Right lung (tissue), 10 donors: ENCODE data around the gene HEG1. TPM values are rescaled to one million over a fixed set of nuclear protein-coding genes. Genes with fewer than 3 reads are reported as not detected.
A peak's percentile ranks its signal among the peaks of the same experiment; 100 is the strongest.
"Not testable (repeated sequence)": the region's sequence is repeated elsewhere in the genome, so short reads cannot be mapped to it uniquely, and the experiment has no call there.

Source experiments
- DNase-seq, 2 donors: peaks; one replicate each; pipeline ENCODE4 v3.0.0-alpha.2; 2013
- long read RNA-seq, 8 donors: transcript quantifications; one replicate each; lab custom pipeline, GENCODE V29; 2026
- polyA plus RNA-seq, 5 donors: library from polyadenylated mRNA; unstranded; fragments of 120-200 nt; gene quantifications; one replicate each; pipeline versions ENCODE4 v1.2.1 to v1.2.3, GENCODE V29; 2013; ENCODE audit warnings: inconsistent platforms in 1 of 5, low replicate concordance in 1 of 5; ENCODE audit not compliant: insufficient read length in 5 of 5, insufficient read depth in 1 of 5

Gene HEG1
- polyA plus RNA-seq, result 10 to 100 TPM; 37.9 to 56.3 (median 48.4) TPM
- long read RNA-seq, donor 1, partial matches to known transcripts, result 6 of 6 reads
- long read RNA-seq, donor 1, other reads (novel, unspliced or antisense), result 0 of 6 reads
- long read RNA-seq, donor 2, full-length matches to known transcripts, result 2 of 2 reads
- long read RNA-seq, donor 2, partial matches to known transcripts, result 0 of 2 reads
- long read RNA-seq, donor 2, other reads (novel, unspliced or antisense), result 0 of 2 reads
- long read RNA-seq, donor 3, partial matches to known transcripts, result 0 of 1 reads
- long read RNA-seq, donor 3, other reads (novel, unspliced or antisense), result 0 of 1 reads
- long read RNA-seq, donor 4, partial matches to known transcripts, result 6 of 6 reads
- long read RNA-seq, donor 4, other reads (novel, unspliced or antisense), result 0 of 6 reads
- long read RNA-seq, donor 5, partial matches to known transcripts, result 20 of 21 reads
- long read RNA-seq, donor 5, other reads (novel, unspliced or antisense), result 0 of 21 reads
- long read RNA-seq, donor 6, partial matches to known transcripts, result 5 of 7 reads
- long read RNA-seq, donor 6, other reads (novel, unspliced or antisense), result 0 of 7 reads
- long read RNA-seq, donor 7, partial matches to known transcripts, result 0 of 1 reads
- long read RNA-seq, donor 7, other reads (novel, unspliced or antisense), result 0 of 1 reads
- long read RNA-seq, donor 8, result 0 reads

- peak; percentile 83 to 85 for DNase-seq
Observed at GRCh38 chr3:125055913-125056745, at the start of gene HEG1. Gene HEG1, minus strand, starts transcription at chr3:125055997. Its CDS starts 107 bp downstream, at chr3:125055890.

- no peak for DNase-seq
Observed at GRCh38 chr3:125105116-125105515, 49.3 kb upstream of the HEG1 start.

- no peak for DNase-seq
Observed at GRCh38 chr3:125104639-125105038, 48.8 kb upstream of the HEG1 start.

GRCh38 chr3:125103406-125103805 lies 47.6 kb upstream of the HEG1 start:
- DNase-seq, result no peak

- DNase-seq, result no peak
Observed at GRCh38 chr3:125102470-125102869, 46.7 kb upstream of the HEG1 start.

- DNase-seq, result no peak
Observed at GRCh38 chr3:125098611-125099291, 43.0 kb upstream of the HEG1 start.

- no peak for DNase-seq
Observed at GRCh38 chr3:125090649-125091048, 34.9 kb upstream of the HEG1 start.

GRCh38 chr3:125087768-125088391 lies 32.1 kb upstream of the HEG1 start:
- no peak for DNase-seq

- no peak for DNase-seq
Observed at GRCh38 chr3:125085166-125085565, 29.4 kb upstream of the HEG1 start.

- no peak for DNase-seq
Observed at GRCh38 chr3:125083776-125084175, 28.0 kb upstream of the HEG1 start.

GRCh38 chr3:125082339-125082738 lies 26.5 kb upstream of the HEG1 start:
- not testable (repeated sequence) for DNase-seq

- no peak for DNase-seq
Observed at GRCh38 chr3:125080077-125080476, 24.3 kb upstream of the HEG1 start.

GRCh38 chr3:125079675-125080045 lies 23.9 kb upstream of the HEG1 start:
- DNase-seq, result no peak

- no peak for DNase-seq
Observed at GRCh38 chr3:125078951-125079674, 23.3 kb upstream of the HEG1 start.

GRCh38 chr3:125077864-125078263 lies 22.1 kb upstream of the HEG1 start:
- DNase-seq, result no peak

- DNase-seq, result no peak
Observed at GRCh38 chr3:125076464-125076863, 20.7 kb upstream of the HEG1 start.

GRCh38 chr3:125075738-125076137 lies 19.9 kb upstream of the HEG1 start:
- no peak for DNase-seq

- peak in 1 of 2 donors; percentile 15 for DNase-seq
Observed at GRCh38 chr3:125073390-125073905, 17.7 kb upstream of the HEG1 start.

GRCh38 chr3:125072749-125073389 lies 17.1 kb upstream of the HEG1 start:
- peak; percentile 83 to 86 for DNase-seq

GRCh38 chr3:125072301-125072700 lies 16.5 kb upstream of the HEG1 start:
- DNase-seq, result no peak
